GM18861 (cell line): ENCODE data around the gene YKT6.
"Not testable (repeated sequence)": the region's sequence is repeated elsewhere in the genome, so short reads cannot be mapped to it uniquely, and the experiment has no call there.

Experiments used
- ATAC-seq: cut with Tn5 transposase; IDR thresholded peaks from one replicate; pipeline ENCODE4 v1.9.1; 2021; ENCODE audit not compliant: unreplicated experiment

The YKT6 gene

DNA sequence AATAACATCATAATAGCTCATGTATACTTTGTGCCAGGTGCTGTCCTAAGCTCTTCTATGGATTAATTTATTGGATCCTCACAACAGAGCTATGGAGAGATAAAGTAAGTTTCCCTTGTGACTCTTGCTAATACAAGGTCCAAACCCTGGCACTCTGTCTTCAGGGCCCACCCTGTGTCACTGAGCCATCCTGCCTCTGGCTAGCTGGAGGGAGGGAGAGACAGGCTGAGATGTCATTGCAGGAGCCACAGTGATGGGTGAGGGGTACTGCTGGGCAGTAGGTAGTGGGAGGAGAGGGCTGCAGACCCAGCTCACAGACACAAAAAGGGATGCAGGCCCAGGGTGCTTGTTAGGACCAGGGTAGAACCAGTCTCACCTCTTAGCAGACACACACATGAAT, 28.4 kb upstream of the YKT6 start:
- ATAC-seq, result no peak

DNA sequence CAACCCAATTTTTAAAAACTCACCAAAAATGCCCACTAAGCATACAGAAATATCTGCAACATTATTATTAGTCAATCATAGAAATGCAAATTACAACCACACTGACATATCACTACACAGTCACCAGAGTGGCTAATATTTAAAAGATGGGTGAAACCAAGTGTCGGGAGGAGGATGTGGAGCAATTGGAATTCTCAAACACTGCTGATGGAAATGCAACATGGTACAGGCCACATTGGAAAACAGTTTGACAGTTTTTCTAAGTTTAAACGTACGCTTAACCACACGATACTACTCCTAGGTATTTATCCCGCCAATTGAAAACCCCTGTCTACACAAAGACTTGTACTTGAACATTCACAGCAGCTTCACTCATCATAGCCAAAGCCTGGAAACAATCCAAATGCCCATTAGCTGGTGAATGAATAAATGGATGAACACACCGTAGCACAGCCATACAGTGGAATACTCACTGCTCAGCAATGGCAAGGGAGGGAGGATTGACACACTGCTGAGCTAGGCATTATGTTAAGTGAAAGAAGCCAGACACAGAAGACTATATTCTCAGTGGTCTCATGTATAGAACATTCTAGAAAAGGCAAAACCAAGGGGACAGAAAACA, 27.9 kb upstream of the YKT6 start:
- ATAC-seq, result no peak

DNA sequence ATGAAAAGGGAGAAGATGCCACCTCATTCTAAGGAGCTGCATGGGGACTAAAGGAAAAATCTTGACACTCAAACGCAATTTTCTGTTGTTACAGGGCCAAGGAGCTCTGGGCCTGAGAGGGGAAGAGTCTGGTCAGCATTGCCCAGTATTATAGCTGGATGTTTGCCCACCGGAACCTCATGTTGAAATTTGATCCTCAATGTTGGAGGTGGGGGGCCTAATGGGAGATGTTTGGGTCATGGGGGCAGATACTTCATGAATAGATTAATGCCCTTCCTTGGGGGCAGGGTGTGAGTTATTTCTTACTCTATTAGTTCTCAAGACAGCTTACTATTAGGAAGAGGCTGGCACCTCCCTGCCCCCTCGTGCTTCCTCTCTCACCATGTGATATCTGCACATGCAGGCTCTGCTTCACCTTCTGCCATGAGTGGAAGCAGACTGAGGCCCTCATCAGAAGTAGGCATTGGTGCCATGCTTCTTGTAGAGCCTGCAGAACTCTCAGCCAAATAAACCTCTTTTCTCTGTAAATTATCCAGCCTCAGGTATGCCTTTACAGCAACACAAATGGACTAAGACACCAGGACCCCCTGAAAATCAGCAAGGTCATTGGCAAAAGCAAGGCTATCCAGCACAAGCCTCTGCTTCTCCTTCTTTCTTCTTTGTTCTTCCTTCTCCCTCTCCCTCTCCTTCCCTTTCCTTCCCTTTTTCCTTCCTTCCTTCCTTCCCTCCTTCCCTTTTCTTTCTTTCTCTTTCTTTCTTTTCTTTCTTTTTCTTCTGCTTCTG, 26.7 kb upstream of the YKT6 start:
- ATAC-seq, result no peak

DNA sequence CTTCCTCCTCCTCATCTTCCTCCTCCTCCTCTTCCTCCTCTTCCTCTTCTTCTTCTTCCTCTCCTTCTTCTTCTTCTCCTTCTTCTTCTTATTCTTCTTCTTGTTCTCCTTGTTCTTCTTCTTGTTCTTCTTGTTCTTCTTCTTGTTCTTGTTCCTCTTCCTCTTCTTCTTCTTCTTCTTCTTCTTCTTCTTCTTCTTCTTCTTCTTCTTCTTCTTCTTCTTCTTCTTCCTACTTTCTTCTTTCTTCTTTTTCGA, 26.2 kb upstream of the YKT6 start:
- ATAC-seq, result not testable (repeated sequence)

DNA sequence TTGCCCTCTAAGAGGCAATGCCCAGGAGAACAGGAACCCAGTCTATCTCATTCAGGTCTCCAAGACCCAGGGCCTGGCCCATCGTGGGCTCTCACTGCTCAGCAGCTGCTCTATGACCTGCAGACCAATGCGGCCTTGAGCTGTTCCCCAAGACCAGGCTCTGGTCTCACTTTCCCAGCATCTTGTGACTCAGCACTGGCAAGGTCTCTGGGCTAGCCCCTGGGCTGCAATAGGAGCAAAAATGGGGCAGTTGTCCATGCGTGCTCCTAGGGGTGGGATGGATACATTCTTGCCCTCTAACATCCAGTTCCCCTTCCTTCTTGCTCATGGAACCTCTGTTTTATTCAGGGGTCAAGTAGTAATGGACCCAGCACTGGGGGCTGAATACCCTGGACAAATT, 25.0 kb upstream of the YKT6 start:
- no peak for ATAC-seq

DNA sequence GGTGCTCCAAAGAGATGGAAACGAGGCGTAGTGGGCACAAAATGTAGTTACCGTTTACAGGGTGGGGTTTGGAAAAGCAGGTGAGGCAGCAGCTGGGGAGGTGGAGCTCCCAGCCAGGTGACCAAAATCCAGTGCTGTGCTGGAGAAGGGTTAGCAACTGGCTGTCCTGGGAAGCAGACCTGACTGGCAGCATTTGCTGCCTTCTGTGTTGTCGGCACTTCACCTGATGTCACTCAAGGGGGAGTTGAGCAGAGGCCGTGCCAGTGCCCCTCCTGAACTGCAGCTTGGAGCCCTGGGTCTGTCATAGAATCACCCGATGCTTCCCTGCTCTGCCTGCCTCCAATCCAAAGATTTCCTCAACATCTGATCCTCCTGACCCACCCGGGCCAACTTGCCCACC, 24.3 kb upstream of the YKT6 start:
- no peak for ATAC-seq

DNA sequence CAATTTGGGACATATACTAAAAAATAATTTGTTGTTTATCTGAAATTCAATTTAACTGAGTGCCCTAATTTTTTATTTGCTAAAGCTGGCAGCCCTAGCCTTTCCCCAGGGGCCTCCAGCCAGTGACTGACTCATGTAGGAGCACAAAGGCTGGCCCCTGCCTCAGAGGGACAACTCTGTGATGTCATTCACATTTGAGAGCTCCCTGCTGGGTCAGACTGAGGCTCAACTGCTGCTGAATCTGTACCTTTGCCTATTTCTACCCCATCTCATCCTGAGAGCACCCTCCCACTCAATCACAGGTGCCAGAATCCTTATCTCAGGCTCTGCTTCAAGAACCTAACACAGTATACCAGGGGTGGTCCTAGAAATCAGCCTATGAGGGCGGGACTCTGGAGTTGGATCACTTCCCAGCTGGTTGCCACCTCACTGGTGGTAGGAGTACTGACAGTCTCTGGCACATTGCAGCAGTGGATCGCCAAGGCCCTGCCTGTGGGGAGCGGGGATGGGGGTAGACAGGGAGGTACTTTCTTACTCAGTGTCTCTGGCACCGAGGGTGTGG, 23.1 kb upstream of the YKT6 start:
- no peak for ATAC-seq

DNA sequence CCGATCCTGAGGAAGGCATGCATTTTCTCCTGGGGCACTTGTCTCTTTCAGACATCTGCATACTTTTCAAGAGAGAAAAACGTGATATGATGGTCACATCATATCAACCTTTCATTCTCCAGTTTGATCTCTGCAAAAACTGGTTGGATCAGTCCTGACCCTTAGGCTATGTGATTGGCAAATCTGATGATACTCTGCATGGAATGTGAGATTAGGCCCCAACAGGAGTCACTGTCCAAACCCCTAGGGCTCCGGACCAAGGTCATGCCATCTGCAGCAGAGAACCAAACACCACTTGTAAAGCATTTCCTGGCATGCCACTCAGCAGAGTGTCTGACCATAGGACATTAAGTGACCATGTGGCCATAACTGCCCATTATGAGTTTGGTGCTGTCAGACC, 20.1 kb upstream of the YKT6 start:
- ATAC-seq, result no peak

DNA sequence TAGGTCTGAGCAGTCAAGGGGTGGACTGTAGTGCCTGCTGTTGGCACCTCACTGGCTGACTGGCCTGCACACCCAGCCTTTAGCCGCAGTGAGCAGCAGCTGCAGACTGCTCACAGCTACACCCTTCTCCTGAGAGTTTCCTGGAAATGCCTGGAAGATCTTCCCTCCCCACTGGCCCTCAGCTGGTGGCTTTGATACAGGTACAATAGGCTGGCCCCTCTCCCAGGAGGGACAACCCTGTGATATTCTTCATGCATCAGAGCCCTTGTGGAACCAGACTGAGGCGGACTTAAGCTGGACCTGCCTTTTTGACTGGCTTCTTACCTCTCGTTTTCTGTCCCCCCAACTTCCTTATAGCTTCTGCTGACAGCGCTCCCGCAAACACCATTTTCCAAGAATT, 18.0 kb upstream of the YKT6 start:
- ATAC-seq, result no peak

DNA sequence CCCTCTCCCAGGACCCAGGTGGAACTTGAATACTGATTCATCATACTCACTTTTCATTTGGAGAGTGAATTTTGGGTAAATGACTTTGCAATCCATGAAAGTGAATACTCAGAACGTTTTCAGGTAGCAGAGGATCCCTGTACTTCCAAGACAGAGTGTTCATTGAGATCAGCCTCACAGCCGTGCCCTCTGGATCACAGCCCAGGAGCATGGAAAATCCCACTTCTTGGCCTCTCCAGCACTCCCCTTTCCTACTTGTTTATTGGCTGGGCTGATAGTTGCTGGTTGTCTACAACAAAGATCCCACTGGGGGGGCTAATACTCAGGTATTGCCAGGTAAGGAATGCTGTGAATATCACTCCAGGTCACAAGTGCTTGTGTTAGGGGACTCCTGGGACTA, 17.4 kb upstream of the YKT6 start:
- no peak for ATAC-seq

DNA sequence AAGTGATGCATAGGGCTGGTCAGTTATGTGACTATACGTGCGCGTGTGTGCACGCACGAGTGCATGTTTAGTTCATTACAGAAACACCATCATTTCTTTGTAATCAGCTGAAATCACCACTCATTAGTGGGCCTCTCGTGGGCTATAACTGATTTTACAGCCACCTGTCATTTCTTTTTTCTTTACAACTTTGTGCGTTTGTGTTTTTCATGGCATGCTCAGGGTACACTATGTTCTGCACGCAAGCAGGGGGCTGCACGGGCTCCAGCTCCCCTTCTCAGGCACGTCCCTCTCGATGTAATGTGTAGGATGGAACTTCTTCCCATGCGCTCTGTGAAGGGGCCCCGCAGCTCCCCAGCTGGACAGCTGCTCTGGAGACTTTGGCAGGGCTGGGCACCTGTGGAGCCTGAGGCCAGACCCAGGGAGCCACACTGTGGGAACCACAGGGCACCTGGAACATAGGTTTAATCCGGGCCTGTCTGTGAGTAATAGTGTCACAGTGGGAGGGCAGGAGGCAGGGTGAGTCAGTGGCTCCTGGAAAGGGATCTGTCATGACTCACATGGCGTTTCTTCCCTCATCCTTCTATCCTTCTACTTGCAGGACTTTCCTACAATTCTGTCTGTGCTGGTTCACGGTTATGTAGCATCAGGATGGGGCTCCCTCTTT, 16.4 kb upstream of the YKT6 start:
- no peak for ATAC-seq

DNA sequence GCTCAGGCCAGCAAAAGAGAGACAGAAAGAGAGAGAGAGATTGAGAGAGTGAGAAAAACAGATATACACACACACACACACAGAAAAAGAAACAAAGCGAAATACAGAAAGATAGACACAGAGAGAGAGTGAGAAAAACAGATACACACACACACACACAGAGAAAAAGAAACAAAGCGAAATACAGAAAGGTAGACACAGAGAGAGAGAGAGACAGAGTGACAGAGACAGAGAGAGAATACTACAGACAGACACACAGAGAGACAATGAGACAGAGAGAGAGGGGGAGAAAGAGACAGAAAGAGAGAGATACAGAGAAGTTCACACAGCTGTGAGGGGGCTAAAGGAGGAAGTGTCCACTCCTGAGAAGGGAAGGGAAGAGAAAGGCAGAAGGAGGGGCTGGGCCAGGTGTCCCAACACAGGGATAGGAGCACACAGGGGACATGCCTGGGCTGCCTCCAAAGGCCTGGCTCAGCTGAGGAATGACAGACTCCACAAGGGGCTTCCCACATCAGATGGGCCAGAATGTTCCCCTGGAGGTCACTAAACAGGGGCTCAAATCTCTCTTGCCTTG, 15.8 kb upstream of the YKT6 start:
- no peak for ATAC-seq

DNA sequence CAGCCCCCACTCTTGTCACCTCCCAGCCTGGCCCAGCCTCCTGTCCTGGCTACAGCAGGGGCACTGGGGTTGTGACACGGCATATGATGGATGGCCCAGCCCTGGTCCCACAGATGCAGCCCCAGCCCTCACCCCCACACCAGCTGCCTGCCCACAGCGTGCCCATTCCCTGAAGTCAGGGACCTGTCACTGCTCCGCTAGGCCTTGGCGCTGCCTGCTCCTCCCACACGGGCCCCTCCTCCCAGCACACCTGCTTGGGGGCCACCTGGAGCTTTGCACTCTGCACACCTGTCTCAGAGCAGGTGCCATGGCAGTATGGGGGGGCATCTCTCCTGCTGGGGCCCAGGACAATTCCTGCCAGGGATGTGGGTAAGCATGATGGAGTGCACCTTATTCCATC, 15.0 kb upstream of the YKT6 start:
- ATAC-seq, result no peak

DNA sequence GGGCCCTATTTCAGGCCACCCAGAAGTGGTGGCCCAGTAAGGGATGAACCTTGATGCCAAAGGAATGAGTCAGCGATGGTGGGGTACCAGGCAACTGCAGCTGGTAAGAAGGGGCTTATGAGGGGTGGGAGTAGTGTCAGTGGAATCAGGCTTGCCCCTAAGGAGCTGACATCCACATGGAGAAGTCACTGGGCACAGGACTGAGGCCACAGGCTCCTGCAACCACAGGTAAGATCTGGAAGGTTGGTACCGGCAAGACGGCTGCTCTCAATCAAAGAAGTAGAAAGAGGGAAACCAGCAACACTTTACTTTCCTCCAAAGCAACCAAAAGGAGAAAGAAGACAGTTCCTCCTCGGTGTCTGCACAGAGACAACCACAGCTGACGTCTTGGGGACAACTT, 14.0 kb upstream of the YKT6 start:
- no peak for ATAC-seq

DNA sequence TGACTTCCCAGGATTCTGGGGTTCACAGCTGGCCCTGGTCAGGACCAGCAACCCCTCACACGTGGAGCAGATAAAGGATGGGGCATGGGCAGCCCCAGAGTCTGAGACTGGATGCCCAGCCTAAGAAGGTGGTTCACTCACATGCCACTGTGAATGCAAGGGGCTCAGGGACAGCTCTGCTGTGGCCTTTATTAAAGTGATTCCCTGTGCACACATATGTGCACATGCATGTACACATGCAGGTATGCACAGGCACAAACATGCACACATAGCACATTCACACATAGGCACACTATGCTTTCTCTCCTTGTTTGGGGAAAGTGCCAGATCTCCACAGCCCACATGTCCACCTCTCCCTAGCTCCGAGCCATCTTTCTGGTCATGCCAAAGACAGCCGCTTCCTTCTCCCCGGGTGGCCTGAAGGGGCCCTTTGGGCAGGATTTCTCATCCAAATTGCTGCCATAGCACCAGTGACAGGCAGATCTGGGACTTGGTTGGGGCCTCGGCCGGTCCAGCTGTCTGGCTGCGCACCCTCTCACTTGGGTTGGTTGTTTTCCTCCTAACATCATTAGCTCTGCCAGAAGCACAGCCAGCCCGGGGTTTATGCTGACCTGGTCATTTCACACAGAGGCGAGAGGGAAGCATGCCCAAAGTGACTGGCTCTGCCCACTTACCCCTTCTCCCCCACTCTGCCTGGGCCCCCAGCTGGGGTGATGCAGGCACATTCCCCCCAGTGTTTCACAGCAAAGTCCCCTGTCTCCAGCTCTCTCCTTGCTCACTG, 13.0 kb upstream of the YKT6 start:
- ATAC-seq, result no peak

DNA sequence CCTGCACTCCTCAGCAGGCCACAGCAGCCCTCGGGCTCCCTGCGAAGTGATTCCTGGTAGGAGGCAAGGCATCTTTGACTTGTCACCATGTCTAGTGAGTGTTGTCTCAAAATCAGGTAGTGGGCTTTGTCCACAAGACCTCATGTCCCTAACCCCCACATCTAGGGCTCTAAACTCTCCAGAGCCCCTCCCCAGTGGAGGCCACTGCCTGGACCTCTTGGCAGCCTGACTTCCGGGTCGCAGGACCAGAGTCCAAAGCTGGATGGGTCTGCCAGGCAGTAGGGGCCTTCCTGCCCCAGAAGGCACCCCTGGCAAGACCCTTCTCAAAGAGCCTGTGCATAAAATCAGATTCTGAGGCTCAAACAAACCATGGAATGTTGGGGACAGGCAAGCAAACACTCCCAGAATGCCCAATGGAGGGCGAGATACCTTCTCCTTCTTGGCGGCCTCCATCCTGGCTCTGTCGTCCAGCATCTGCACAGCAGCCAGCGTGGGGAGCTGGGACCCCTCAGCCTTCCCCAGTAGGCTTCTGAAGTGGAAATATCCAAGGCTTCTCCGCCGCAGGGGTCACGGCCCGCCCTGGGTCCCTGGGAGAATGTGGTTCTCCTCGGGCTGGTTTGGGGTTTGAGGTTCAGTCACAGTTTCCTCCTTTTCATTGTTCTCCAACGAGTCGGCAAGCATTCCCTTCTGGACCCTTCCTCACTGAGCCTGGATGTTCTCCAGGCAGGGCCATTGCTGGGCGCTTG, 12.1 kb upstream of the YKT6 start:
- no peak for ATAC-seq

DNA sequence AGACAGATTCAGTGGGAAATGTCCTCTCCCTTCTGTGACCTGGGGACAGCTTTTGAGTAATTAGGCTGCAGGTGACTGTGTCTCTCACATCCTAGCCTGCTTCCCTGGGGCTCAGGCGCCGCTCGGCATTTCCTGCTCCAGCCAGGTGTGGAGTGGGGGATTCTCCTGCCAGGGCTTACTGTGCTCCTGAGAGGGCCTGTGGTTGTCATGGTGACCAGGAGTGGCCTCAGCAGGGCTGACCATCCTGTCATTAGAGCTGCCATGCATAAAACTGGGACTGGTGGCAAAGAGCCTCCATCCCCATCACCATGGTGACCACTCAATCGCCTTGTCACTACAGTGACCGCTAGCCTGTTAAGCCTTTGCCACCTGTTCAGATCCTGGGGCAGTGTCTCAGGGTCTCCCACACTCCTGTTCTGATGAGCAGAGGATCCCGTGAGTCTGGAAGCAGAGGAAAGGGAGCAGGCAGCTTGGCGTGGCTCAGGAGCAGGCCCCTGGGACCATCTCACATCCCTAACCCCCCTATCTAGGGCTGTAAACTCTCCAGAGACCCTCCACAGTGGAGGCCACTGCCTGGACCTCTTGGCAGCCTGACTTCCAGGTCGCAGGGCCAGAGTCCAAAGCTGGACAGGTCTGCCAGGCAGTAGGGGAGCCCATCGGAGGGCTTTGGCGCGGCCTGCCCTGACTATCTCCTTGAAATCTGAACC, 11.3 kb upstream of the YKT6 start, which contains the start of gene GCK:
Gene GCK (minus strand): TSS at position 154 of the 707 bp plus-strand sequence. CDS start 486 bp downstream, outside the sequence.
- no peak for ATAC-seq

DNA sequence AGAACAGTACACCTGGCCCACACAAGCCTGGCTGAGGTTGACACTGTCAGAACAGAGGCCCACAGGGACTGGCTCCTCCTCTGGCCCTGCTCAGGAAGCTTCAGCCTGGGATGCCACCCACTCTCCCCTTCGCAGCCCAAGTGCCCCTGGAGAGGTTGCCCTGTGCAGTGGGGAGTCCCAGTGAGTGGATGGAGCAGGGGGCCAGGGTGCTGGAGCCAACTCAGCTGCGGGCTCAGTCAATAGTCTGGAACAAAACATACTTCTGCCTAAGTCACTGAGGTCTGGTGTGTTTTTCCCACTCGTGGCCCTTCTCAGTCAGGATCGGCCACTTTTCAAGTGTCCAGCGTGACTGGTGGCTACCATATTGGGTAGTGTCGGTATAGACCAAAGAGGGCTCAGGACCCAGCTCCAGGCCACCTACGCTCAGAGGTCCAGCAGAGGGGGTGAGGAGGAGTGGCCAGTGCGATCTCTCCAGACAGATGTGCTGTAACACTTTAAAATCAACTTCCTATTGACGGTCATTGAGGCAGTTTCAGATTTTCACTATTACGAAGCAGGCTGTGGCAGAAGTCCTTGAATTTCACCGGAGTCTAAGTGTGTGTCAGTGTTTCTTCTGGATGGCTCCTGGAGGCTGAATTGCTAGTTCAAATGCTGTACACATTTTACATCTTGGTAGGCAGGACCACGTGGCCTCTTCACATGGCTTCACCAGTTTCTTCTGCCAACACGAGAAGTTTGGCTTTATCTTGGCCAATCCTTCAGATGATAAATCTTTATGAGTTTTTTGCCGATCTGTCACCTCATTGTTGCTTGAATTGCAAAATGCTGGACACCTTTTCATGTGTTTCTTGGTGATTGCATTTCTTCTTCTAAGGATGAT, 10.5 kb upstream of the YKT6 start:
- ATAC-seq, result no peak

DNA sequence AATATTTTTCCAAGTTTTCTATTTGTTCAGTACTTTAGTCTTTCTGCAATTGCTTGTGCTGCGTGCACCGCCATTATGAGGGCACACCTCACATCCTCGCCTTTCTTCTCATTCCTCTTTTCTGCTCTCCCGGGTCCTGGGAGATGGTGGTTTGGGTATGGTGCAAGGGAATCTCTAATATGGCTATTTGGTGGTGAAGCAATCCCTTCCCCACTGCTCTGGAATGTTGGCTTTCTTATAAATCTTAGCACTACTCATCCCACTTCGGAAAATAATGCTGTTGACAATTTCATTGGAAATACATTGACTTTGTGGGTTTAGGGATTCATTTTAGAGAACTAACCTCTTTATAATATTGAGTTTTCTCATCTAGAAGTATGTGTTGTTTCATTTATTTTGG, 9.6 kb upstream of the YKT6 start:
- no peak for ATAC-seq
